Smooth muscle cell of the brain vasculature (primary cell): ENCODE results near the gene C5orf15.
A peak's percentile ranks its signal among the peaks of the same experiment; 100 is the strongest.
"Not testable (repeated sequence)": the region's sequence is repeated elsewhere in the genome, so short reads cannot be mapped to it uniquely, and the experiment has no call there.

Source experiments
- DNase-seq: peaks from one replicate; pipeline ENCODE4 v3.0.0-alpha.2; 2012; ENCODE audit warnings: low read depth, low spot score

Gene C5orf15

GRCh38 chr5:133938039-133938821 lies 30.2 kb downstream of the C5orf15 start:
- no peak for DNase-seq

- DNase-seq, result not testable (repeated sequence)
Measured at GRCh38 chr5:133937628-133938027, 30.8 kb downstream of the C5orf15 start.

GRCh38 chr5:133936651-133937015 lies 31.8 kb downstream of the C5orf15 start:
- DNase-seq, result no peak

- DNase-seq, result not testable (repeated sequence)
Measured at GRCh38 chr5:133935991-133936650, 32.3 kb downstream of the C5orf15 start.

DNA sequence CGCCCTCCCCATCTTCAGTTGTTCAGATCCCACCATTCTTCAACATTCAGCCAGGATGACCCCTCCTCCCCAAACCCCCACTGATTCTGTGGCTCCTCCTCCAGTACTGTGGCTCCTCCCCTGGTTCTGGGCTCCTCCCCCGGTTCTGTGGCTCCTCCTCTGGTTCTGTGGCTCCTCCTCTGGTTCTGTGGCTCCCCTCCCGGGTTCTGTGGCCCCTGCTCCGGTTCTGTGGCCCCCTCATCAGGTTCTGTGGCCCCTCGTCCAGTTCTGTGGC lies 32.8 kb downstream of the C5orf15 start:
- DNase-seq, result no peak

- DNase-seq, result no peak
Measured at GRCh38 chr5:133934822-133935666, 33.4 kb downstream of the C5orf15 start.

DNA sequence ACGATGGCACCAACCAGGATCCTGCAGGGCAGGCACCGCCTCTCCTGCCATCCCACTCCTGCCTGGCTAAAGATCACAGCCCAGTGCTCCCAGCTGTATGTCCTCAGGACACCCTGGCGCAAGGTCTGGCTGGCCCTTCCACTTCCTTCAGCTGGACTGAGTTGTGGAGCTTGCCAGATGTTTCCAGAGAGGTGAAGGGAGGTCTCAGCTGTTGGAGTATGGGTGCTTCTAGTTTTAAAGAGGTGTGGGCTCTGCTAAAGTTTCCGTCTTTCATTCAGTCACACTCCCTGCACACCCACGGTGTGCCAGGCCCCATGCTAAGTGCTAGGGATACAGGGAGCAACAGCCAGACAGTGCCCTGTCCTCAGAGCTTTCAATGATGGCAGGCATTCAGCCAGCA lies 34.1 kb downstream of the C5orf15 start:
- DNase-seq, result no peak

- DNase-seq, result no peak
Measured at GRCh38 chr5:133933670-133934295, 34.6 kb downstream of the C5orf15 start.

DNA sequence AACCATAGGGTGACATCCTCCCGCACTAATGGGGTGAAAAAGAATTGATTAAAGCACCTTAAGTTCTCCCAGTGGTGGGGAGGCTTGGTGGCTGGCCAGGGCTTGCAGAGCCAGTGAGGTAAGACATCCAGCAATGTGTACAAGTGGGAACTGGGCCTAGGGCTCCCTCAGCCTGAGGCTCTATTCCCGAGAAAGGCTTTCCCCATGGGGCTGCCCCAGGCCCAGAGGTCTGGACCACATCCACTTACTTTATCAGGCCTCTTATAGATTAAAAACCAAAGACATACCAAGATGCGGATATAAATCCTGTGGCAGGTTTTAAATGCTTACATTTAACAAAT lies 35.3 kb downstream of the C5orf15 start:
- no peak for DNase-seq

DNA sequence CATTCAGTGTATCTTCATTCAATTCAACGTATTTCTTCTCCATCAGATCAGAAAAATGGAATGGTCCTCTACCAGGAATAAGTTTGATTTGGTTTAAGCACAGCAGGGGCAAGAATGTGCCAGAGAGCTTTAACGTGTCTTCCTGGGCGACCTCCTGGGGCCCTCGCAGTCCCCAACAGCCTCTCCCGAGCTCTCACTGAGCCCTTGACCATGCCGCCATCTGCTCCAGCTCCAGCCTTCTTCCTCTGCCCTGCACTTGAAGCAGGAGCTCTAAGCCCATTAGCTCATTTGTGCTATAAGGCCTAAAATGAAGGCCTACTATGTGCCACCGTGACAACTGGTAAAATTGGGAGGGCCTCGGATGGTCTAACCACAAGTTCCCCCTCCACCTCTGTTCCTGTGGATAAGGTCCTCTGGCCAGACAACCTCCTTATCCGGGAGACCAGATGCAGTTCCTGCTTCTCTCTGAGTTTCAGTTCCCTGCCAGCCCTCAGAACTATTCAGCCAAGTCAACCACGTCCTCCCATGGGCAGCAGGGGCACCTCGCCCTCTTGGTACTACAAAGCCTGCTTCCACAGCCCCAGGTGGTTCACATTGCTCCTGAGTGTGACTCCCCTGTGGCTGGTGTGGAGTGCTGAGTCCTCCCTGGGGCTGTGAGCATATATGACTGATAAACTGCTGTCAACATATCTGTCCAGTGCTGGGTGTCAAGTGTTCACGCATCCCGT lies 35.8 kb downstream of the C5orf15 start:
- DNase-seq, result no peak

DNA sequence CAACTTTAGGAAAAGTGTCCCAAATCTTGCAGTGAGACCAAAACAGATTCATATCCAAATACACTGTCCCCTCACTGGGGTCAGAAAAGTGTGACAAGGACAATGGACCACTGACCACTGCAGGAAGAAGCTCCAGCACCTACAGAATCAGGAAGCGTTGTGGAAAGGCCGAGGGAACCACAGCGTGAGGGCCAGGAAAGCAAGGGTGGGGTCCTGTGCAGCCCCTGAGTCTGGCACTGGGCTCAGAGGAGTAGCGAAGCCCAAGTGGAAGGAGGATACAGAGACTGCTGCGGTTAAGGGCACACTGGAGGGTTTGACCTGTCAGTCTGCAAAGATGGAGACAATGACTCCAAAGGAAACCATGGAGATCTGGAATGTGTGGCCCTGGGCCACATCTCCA lies 36.9 kb downstream of the C5orf15 start:
- DNase-seq, result no peak

- DNase-seq, result no peak
Measured at GRCh38 chr5:133930813-133931090, 37.7 kb downstream of the C5orf15 start.

GRCh38 chr5:133930061-133930812 lies 38.2 kb downstream of the C5orf15 start:
- DNase-seq, result no peak

DNA sequence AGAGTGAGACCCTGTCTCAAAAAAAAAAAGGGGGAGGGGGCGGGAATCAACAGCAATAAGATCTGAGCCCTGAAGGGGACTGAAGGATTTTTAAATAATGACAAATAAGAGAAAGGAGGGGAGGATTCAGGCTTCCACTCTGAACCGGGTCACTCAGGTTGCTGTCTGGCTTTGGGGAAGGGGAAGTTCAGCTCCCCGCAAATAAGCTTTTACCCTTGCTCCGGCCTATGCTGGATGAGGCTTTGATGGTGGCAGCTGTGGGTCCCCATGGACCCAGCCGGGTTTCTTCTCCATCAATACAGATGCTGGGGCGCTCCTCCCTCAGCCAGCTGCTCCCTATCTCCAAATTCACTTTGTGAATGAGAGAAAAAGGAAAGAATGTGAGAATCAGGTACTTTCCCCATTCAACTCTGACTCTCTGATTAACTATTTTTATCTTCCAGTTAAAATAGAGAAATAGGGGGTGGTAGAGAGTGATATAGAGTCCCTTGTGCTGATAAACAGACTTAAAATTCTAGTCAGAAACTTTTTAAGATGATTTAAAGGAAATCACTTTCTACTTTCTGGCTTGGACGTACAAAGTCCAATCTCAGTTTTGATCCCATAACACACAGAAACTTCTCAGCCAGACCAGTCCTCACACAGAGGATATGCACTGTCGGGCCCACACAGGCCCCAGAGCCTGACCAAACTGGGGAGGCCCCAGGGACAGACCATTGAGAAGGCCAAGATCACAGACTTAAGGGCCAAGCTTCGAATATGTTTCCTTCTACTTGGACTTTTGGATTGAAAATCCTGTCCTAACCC lies 39.6 kb downstream of the C5orf15 start:
- DNase-seq, result no peak

- peak; percentile 4 for DNase-seq
Measured at GRCh38 chr5:133927300-133928180, 40.9 kb downstream of the C5orf15 start.

DNA sequence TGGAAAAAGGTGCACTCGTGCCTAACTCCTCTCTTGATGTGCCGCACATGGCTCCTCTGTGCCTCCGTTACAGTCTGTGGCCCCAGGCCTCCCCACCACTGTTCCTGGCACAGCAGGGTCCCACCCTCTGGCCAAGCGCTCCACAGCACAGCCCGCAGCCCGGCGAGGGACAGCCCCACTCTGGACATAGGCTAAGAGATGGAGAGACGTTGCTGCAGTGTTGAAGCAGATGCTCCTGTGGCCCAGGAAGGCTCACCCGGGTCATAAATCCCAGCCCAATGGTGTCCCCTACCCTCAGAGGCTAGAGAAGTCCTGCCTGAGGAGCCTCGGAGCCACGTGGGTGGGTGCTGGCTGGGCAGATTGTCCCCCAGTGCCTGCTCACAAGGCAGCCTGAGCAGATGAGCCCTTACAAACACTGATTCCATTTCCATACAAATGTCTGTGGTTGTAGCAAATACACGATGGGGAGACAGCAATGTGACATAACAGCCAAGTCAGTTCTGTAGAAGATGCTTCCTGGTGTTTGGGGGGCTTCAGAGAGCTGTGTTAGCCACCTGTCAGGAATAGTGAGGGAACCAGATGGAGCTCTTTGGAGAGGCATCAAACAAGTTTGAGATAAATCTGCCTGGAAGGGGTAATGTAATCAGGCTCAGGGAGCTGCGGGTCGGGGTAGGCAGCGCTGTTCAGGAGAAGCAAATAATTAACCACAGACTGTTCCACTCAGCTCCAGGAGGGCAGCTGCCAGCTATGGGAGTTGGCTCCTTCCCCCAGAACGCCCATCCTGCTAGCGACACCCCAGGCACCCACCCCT lies 41.7 kb downstream of the C5orf15 start:
- DNase-seq, result no peak

GRCh38 chr5:133925866-133926488 lies 42.4 kb downstream of the C5orf15 start:
- no peak for DNase-seq

DNA sequence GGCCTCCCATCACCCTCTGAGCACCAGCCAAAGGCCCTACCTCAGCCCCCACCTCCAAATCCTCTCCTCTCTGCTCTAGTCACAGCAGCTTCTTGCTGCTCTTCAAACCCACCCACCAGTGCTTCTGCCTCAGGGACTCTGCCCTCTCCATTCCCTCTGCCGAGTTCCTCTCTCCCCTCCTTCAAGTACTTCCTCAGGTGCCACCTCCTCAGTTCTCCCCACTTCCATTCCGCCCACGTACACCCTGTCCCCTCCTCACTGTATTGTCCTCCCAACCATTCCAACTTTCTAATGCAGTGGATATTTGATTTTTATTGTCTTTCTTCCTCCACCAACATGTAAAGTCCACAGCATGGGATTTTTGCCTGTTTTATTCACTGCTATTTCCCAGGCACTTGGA lies 43.2 kb downstream of the C5orf15 start:
- DNase-seq, result no peak
